ENCODE results near the gene PRKCZ. TPM values are rescaled to one million over a fixed set of nuclear protein-coding genes. Genes with fewer than 3 reads are reported as not detected.

Gene PRKCZ
- total RNA-seq, 2 donors from 2014 or later = 34.5 to 46.7 TPM

DNA sequence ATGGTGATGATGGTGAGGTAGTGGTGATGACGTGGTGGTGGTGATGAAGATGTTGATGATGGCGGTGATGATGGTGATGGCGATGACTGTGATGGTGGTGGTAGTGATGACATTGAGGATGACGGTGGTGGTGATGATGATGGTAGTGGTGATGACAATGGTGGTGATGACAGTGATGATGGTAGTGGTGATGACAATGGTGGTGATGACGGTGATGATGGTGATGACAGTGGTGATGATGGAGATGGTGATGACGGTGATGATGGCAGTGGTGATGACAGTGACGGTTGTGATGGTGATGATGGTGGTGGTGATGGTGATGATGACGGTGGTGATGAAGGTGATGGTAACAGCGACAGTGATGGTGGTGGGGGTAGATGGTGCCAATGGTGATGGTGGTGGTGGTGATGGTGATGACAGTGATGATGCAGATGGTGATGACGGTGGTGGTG, 105.0 kb downstream of the PRKCZ start:
- intact Hi-C loops (cut with DNase I) = no loop called here
- Histone ChIP-seq H3K27me3 (replicated peaks; ENCODE audit: insufficient read depth) (no peaks in the 10 kb centered on the region), H3K4me1 (replicated peaks) (no peaks in the 10 kb centered on the region), H3K9me3 (no peaks in the 10 kb centered on the region), H3K27ac (no peak overlapping the region), H3K36me3 (no peaks in the 10 kb centered on the region), H3K4me3 (no peak overlapping the region)
- 96% methylated on average over 10 of the region's 10 CpGs for WGBS
- DNase-seq (ENCODE audit: low spot score) = no peak
- TF ChIP-seq POLR2A (IDR thresholded peaks at IDR 0.05) (no peak), POLR2AphosphoS5 (IDR thresholded peaks at IDR 0.05) (no peak)
- TF ChIP-seq, protein P1, sequence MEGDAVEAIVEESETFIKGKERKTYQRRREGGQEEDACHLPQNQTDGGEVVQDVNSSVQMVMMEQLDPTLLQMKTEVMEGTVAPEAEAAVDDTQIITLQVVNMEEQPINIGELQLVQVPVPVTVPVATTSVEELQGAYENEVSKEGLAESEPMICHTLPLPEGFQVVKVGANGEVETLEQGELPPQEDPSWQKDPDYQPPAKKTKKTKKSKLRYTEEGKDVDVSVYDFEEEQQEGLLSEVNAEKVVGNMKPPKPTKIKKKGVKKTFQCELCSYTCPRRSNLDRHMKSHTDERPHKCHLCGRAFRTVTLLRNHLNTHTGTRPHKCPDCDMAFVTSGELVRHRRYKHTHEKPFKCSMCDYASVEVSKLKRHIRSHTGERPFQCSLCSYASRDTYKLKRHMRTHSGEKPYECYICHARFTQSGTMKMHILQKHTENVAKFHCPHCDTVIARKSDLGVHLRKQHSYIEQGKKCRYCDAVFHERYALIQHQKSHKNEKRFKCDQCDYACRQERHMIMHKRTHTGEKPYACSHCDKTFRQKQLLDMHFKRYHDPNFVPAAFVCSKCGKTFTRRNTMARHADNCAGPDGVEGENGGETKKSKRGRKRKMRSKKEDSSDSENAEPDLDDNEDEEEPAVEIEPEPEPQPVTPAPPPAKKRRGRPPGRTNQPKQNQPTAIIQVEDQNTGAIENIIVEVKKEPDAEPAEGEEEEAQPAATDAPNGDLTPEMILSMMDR (IDR thresholded peaks at IDR 0.05) = no peak

DNA sequence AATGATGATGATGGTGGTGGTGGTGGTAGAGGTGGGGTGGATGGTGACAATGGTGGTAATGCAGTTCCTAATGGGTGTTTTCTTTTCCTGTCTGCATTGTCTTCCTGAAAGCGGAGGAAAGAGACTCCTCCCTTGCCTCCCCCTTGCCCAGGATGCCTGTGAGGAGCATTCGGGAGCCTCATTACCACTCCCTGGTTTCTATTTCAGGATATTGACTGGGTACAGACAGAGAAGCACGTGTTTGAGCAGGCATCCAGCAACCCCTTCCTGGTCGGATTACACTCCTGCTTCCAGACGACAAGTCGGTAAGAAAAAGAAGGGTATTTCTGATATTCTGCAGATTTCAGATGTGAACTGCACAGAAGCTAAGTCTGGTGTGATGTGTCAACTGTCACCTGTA, 105.6 kb downstream of the PRKCZ start:
- no peaks in the 10 kb centered on the region for H3K36me3 ChIP-seq
- no peak overlapping the region for H3K4me3 ChIP-seq
- TF ChIP-seq, protein P1 (IDR thresholded peaks at IDR 0.05) = no peak
- no peak for TF ChIP-seq POLR2A (IDR thresholded peaks at IDR 0.05)
- no peaks in the 10 kb centered on the region for H3K27me3 ChIP-seq (replicated peaks; ENCODE audit: insufficient read depth)
- H3K4me1 ChIP-seq (replicated peaks) = no peaks in the 10 kb centered on the region
- intact Hi-C loops (cut with DNase I) = no loop called here
- DNase-seq (ENCODE audit: low spot score) = no peak
- H3K9me3 ChIP-seq = no peaks in the 10 kb centered on the region
- WGBS = 77% methylated on average over 6 of the region's 6 CpGs
- no peak overlapping the region for H3K27ac ChIP-seq

GRCh38 chr1:2156866-2157265, 106.7 kb downstream of the PRKCZ start:
- intact Hi-C loops (cut with DNase I) = no loop called here
- TF ChIP-seq, protein P1 (IDR thresholded peaks at IDR 0.05) = no peak
- TF ChIP-seq POLR2A (IDR thresholded peaks at IDR 0.05) (no peak), POLR2AphosphoS5 (IDR thresholded peaks at IDR 0.05) (no peak)
- Histone ChIP-seq H3K27ac (no peak overlapping the region), H3K4me1 (replicated peaks) (no peaks in the 10 kb centered on the region), H3K9me3 (no peaks in the 10 kb centered on the region), H3K4me3 (no peak overlapping the region), H3K36me3 (no peaks in the 10 kb centered on the region), H3K27me3 (replicated peaks; ENCODE audit: insufficient read depth) (no peaks in the 10 kb centered on the region)
- no peak for DNase-seq (ENCODE audit: low spot score)
- WGBS = 96% methylated on average over 8 of the region's 9 CpGs

DNA sequence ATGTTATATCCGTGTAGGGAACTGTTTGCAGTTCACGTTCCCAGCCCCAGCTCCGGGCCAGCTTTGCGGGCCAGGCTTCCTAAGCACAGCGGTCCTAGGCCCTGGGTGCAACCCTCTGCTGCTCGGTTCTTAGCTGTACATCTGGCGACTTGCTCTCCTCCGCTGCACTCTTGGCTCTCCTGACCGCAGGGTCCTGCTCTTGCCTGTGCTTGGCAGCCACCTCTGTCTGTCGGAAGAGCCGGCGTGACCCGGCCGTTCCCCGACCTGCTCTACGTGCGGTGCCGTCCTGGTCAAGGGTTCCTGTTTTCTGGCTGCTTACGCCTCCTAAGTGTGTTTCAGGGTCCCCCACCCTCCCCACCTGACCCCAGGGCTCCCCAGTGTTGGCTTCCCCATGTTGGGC, 107.6 kb downstream of the PRKCZ start:
- 92% methylated on average over 19 of the region's 19 CpGs for WGBS
- TF ChIP-seq POLR2AphosphoS5 (IDR thresholded peaks at IDR 0.05) (no peak), POLR2A (IDR thresholded peaks at IDR 0.05) (no peak)
- TF ChIP-seq, protein P1 (IDR thresholded peaks at IDR 0.05) = no peak
- no peaks in the 10 kb centered on the region for H3K9me3 ChIP-seq
- H3K4me1 ChIP-seq (replicated peaks) = no peaks in the 10 kb centered on the region
- no peak overlapping the region for H3K4me3 ChIP-seq
- no peak for DNase-seq (ENCODE audit: low spot score)
- H3K27me3 ChIP-seq (replicated peaks; ENCODE audit: insufficient read depth) = no peaks in the 10 kb centered on the region
- intact Hi-C loops (cut with DNase I) = no loop called here
- no peaks in the 10 kb centered on the region for H3K36me3 ChIP-seq
- no peak overlapping the region for H3K27ac ChIP-seq

DNA sequence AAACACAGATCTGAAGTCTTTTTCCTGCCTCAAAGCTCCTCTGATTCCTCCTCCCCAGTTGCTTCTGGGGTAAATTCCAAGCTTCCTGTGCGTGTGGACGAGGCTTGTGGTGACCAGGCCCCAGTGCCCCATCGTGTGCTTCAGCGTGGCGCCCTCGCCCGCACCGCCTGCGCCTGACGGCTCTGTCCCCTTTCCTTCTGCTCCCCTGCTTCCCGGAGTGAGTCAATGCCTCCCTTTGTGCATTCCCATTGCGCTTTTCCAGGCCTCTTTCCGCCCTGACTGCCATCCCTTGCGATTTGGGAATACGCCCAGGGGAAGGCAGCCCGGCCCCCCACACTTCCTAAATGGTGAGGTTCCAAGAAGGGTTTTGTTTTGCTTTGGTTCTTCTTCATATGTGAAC, 108.1 kb downstream of the PRKCZ start:
- DNase-seq (ENCODE audit: low spot score) = no peak
- H3K4me1 ChIP-seq (replicated peaks) = no peaks in the 10 kb centered on the region
- no peaks in the 10 kb centered on the region for H3K36me3 ChIP-seq
- H3K9me3 ChIP-seq = no peaks in the 10 kb centered on the region
- no peak overlapping the region for H3K27ac ChIP-seq
- intact Hi-C loops (cut with DNase I) = no loop called here
- WGBS = 91% methylated on average over 16 of the region's 16 CpGs
- H3K27me3 ChIP-seq (replicated peaks; ENCODE audit: insufficient read depth) = no peaks in the 10 kb centered on the region
- H3K4me3 ChIP-seq = no peak overlapping the region
- TF ChIP-seq, protein P1 (IDR thresholded peaks at IDR 0.05) = no peak
- TF ChIP-seq POLR2A (IDR thresholded peaks at IDR 0.05) (no peak), POLR2AphosphoS5 (IDR thresholded peaks at IDR 0.05) (no peak)
